Nephron (organoid): ENCODE results near the gene SF3B1.

Experiments
- H3K27ac Mint-ChIP-seq, 3 experiments: 2 replicates each; pipeline ENCODE4 v1.8.0; 2020; ENCODE audit warnings: mixed read lengths in 3 of 3, mild to moderate bottlenecking in 2 of 3, moderate library complexity in 1 of 3
- H3K27me3 Mint-ChIP-seq: 2 replicates; pipeline ENCODE4 v1.8.0; 2021; ENCODE audit warnings: low read depth, mild to moderate bottlenecking, moderate library complexity, mixed read lengths
- H3K36me3 Mint-ChIP-seq: 2 replicates; pipeline ENCODE4 v1.8.0; 2020; ENCODE audit warnings: low read depth, mixed read lengths
- H3K4me1 Mint-ChIP-seq: 2 replicates; pipeline ENCODE4 v1.8.0; 2020; ENCODE audit warnings: mixed read lengths
- H3K4me3 Mint-ChIP-seq, 3 experiments: 2 replicates each; pipeline ENCODE4 v1.8.0; 2020; ENCODE audit warnings: mild to moderate bottlenecking in 3 of 3, mixed read lengths in 3 of 3, moderate library complexity in 2 of 3
- H3K9me3 Mint-ChIP-seq: 2 replicates; pipeline ENCODE4 v1.8.0; 2020; ENCODE audit warnings: mixed read lengths
- CTCF ChIP-seq, 3 experiments: fragments of 200-600 bp; sonication (generic); IDR thresholded peaks; one replicate each; pipeline ENCODE4 v1.5.0; 2021; ENCODE audit warnings: antibody characterized with exemption in 3 of 3; ENCODE audit not compliant: unreplicated experiment in 3 of 3

The SF3B1 gene

GRCh38 chr2:197461057-197461456, 26.2 kb upstream of the SF3B1 start:
- Mint-ChIP-seq H3K4me3 (no peak overlapping the region), H3K27ac (no peak overlapping the region), H3K36me3 (peaks cover 19% of the 10 kb centered on the region), H3K27me3 (no peaks in the 10 kb centered on the region), H3K9me3 (no peaks in the 10 kb centered on the region), H3K4me1 (no peaks in the 10 kb centered on the region)
- TF ChIP-seq CTCF (IDR thresholded peaks at IDR 0.05; ENCODE audit: unreplicated experiment in 3 of 3): no peak

GRCh38 chr2:197460649-197461048, 25.8 kb upstream of the SF3B1 start:
- Mint-ChIP-seq H3K36me3 (peaks cover 16% of the 10 kb centered on the region), H3K4me1 (no peaks in the 10 kb centered on the region), H3K27me3 (no peaks in the 10 kb centered on the region), H3K27ac (no peak overlapping the region), H3K9me3 (no peaks in the 10 kb centered on the region), H3K4me3 (no peak overlapping the region)
- no peak for TF ChIP-seq CTCF (IDR thresholded peaks at IDR 0.05; ENCODE audit: unreplicated experiment in 3 of 3)

- Mint-ChIP-seq H3K9me3 (no peaks in the 10 kb centered on the region), H3K27ac (no peak overlapping the region), H3K27me3 (no peaks in the 10 kb centered on the region), H3K36me3 (peaks cover under 1% of the 10 kb centered on the region), H3K4me1 (peaks cover 13% of the 10 kb centered on the region), H3K4me3 (peak overlapping the region in 2 of 3 experiments; percentile 51 to 60)
- TF ChIP-seq CTCF (IDR thresholded peaks at IDR 0.05; ENCODE audit: unreplicated experiment in 3 of 3): no peak
These were observed 20.6 kb upstream of the SF3B1 start for GRCh38 chr2:197455428-197455827.

GRCh38 chr2:197454923-197455322, 20.1 kb upstream of the SF3B1 start:
- peak overlapping the region; percentile 99 to 100 (median 100) for H3K27ac Mint-ChIP-seq
- no peaks in the 10 kb centered on the region for H3K9me3 Mint-ChIP-seq
- peaks cover 13% of the 10 kb centered on the region for H3K4me1 Mint-ChIP-seq
- no peaks in the 10 kb centered on the region for H3K27me3 Mint-ChIP-seq
- H3K36me3 Mint-ChIP-seq: no peaks in the 10 kb centered on the region
- TF ChIP-seq CTCF (IDR thresholded peaks at IDR 0.05; ENCODE audit: unreplicated experiment in 3 of 3): no peak
- peak overlapping the region; percentile 99 to 100 (median 99) for H3K4me3 Mint-ChIP-seq

- Mint-ChIP-seq H3K36me3 (no peaks in the 10 kb centered on the region), H3K4me3 (peak overlapping the region; percentile 99 to 100 (median 99)), H3K9me3 (no peaks in the 10 kb centered on the region), H3K4me1 (peaks cover 13% of the 10 kb centered on the region), H3K27me3 (no peaks in the 10 kb centered on the region), H3K27ac (peak overlapping the region; percentile 99 to 100 (median 100))
- no peak for TF ChIP-seq CTCF (IDR thresholded peaks at IDR 0.05; ENCODE audit: unreplicated experiment in 3 of 3)
These were observed 19.1 kb upstream of the SF3B1 start for GRCh38 chr2:197453914-197454398.

GRCh38 chr2:197453123-197453913, 18.5 kb upstream of the SF3B1 start, which contains the start of gene COQ10B:
COQ10B (plus strand) TSS chr2:197453552; CDS start chr2:197453561, 9 bp downstream.
- peak within 1 kb of the TSS; percentile 99 to 100 (median 99) for H3K4me3 Mint-ChIP-seq
- no peaks in the 10 kb centered on the region for H3K27me3 Mint-ChIP-seq
- H3K4me1 Mint-ChIP-seq: peaks cover 13% of the 10 kb centered on the region
- H3K36me3 Mint-ChIP-seq: no peaks in the 10 kb centered on the region
- peak within 1 kb of the TSS; percentile 99 to 100 (median 100) for H3K27ac Mint-ChIP-seq
- no peaks in the 10 kb centered on the region for H3K9me3 Mint-ChIP-seq
- peak in 1 of 3 experiments; percentile 32 for TF ChIP-seq CTCF (IDR thresholded peaks at IDR 0.05; ENCODE audit: unreplicated experiment in 3 of 3)
